Endometrial microvascular endothelial cells (primary cell): Measurements from ENCODE around the gene CDKN2D. TPM values are rescaled to one million over a fixed set of nuclear protein-coding genes. Genes with fewer than 3 reads are reported as not detected.
"Not testable (repeated sequence)": the region's sequence is repeated elsewhere in the genome, so short reads cannot be mapped to it uniquely, and the experiment has no call there.

Experiments
- in situ Hi-C: cut with HindIII; loops from 2 replicates; pipeline ENCODE4 v1.10.0; 2017; ENCODE audit warnings: low sequenced_read_pairs, low pct_unique_long_range_greater_than_20kb; ENCODE audit errors: inconsistent ontology term
- total RNA-seq: library from RNA; depleted of rRNA; stranded (reverse); fragments of >200 nt; gene quantifications from one replicate; pipeline ENCODE4 v1.2.3, GENCODE V29; 2015; ENCODE audit errors: inconsistent ontology term

The CDKN2D gene
- total RNA-seq, 1 donor from 2014 or later = 2.0 TPM

- in situ Hi-C loops = no loop called here
Observed at GRCh38 chr19:10535613-10536012, 33.2 kb downstream of the CDKN2D start.

GRCh38 chr19:10533646-10534386, 35.0 kb downstream of the CDKN2D start:
- in situ Hi-C loops = no loop called here

GRCh38 chr19:10532457-10532856, 36.3 kb downstream of the CDKN2D start:
- in situ Hi-C loops = no loop called here

GRCh38 chr19:10526887-10527286, 41.9 kb downstream of the CDKN2D start:
- in situ Hi-C loops = not testable (repeated sequence)

GRCh38 chr19:10525636-10526035, 43.1 kb downstream of the CDKN2D start:
- in situ Hi-C loops = no loop called here

- in situ Hi-C loops = no loop called here
Observed at GRCh38 chr19:10523135-10523636, 45.6 kb downstream of the CDKN2D start.

GRCh38 chr19:10521461-10522171, 47.2 kb downstream of the CDKN2D start:
- in situ Hi-C loops = no loop called here

GRCh38 chr19:10520652-10521318, 48.0 kb downstream of the CDKN2D start:
- in situ Hi-C loops = no loop called here

DNA sequence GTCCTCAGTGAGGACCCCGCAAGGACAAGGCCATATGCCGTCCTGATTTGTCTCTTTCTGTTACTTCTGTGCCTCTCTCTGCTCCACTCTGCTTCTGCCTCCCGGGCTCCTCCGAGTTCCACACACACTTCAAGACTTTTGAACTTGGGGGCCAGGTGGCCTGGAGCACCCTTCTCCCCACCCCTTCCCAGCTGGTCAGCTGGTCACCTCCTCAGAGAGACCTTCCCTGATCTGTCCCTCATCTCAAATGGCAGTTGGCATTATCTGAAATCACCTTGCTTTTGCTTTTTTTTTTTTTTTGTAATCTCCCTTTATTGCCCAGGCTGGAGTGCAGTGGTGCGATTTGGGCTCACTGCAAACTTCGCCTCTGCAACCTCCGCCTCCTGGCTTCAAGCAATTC, 49.4 kb downstream of the CDKN2D start:
- in situ Hi-C loops = no loop called here

DNA sequence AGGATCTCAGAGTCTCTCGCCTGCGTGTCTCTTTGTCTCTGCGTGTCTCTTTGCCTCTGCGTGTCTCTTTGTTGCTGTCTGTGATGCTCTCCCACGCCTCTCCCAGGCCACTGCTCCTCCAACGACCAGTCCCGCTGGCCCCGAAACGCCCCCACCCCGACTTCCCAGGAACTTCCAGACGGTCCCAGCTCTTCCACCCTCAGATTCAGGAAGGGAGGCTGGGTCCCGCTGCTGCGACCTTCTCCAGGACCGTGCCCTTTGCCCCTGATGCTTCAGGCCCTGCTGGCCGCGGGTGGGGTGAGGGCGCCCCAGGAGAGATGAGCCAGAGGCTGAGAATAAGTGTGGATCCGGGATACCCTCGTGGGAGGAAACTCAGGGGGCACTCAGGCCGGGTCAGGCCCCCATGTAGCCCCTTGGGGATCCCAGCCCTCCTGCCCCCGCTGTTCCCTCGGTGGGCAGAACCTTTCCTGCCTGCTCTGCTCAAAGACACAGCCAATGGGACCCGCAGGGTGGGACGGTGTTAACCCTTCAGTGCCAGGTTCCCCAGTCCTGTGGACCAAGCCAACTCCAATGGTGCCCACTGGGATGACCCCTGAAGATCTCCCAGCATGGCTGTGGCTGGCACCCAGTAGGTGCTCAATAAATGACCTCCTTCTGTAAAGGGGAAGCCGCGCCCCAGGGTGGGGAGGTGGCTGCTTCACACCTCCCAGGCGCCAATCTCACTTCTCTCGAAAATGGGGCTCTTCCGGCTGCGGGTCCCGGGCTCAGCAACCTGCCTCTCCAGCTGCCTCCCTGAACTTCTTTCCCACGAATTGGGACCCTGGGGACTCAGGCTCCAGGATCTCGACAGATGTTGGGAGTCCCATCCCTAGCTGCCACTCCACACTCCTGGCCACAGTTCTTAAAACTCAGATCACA, 50.1 kb downstream of the CDKN2D start:
- in situ Hi-C loops = no loop called here

- in situ Hi-C loops = no loop called here
Observed at GRCh38 chr19:10517760-10518443, 50.9 kb downstream of the CDKN2D start.

GRCh38 chr19:10517361-10517759, 51.4 kb downstream of the CDKN2D start, which contains the start of gene S1PR5:
Gene S1PR5, minus strand, starts transcription at chr19:10517447. Its CDS starts 2,436 bp downstream, at chr19:10515011.
- in situ Hi-C loops = no loop called here

- in situ Hi-C loops = no loop called here
Observed at GRCh38 chr19:10516671-10517286, 52.0 kb downstream of the CDKN2D start.

Other genes with a start within 250 kb of the CDKN2D start
- gene RAVER1, start 235.4 kb downstream of the CDKN2D start, total RNA-seq = 28.1 TPM
- gene ICAM3, start 229.4 kb downstream of the CDKN2D start, total RNA-seq = 11.8 TPM
- gene TYK2, start 188.4 kb downstream of the CDKN2D start, total RNA-seq = 169 TPM
- gene CDC37, start 165.4 kb downstream of the CDKN2D start, total RNA-seq = 344 TPM
- gene PDE4A, start 148.4 kb downstream of the CDKN2D start, total RNA-seq = 6.6 TPM
- 90.3 TPM for gene KEAP1, start 65.6 kb downstream of the CDKN2D start, total RNA-seq
- gene S1PR5, start 51.5 kb downstream of the CDKN2D start, total RNA-seq = 2.0 TPM
- gene ATG4D, start 25.1 kb downstream of the CDKN2D start, total RNA-seq = 31.9 TPM
- gene KRI1, start 3.0 kb downstream of the CDKN2D start, total RNA-seq = 10.2 TPM
- not detected for gene AP1M2, start 18.3 kb upstream of the CDKN2D start, total RNA-seq
- 70.4 TPM for gene SLC44A2, start 56.6 kb upstream of the CDKN2D start, total RNA-seq
- gene ILF3, start 85.4 kb upstream of the CDKN2D start, total RNA-seq = 173 TPM
- gene QTRT1, start 132.5 kb upstream of the CDKN2D start, total RNA-seq = 39.6 TPM
- gene DNM2, start 149.1 kb upstream of the CDKN2D start, total RNA-seq = 110 TPM